GM03348 (cell line): ENCODE measurements around the gene IGFBP4.
A peak's percentile ranks its signal among the peaks of the same experiment; 100 is the strongest.

Experiments
- DNase-seq: peaks from one replicate; pipeline ENCODE4 v3.0.0; 2012; ENCODE audit warnings: low spot score

The IGFBP4 gene

GRCh38 chr17:40456396-40456951 is 13.2 kb downstream of the IGFBP4 start:
- DNase-seq, result no peak

- DNase-seq, result no peak
Measured at GRCh38 chr17:40457369-40457768, 14.1 kb downstream of the IGFBP4 start.

GRCh38 chr17:40457964-40458791 is 14.9 kb downstream of the IGFBP4 start:
- peak; percentile 91 for DNase-seq

GRCh38 chr17:40458851-40459482 is 15.7 kb downstream of the IGFBP4 start:
- no peak for DNase-seq

GRCh38 chr17:40459636-40460603 is 16.7 kb downstream of the IGFBP4 start:
- no peak for DNase-seq

GRCh38 chr17:40460604-40460967 is 17.3 kb downstream of the IGFBP4 start:
- no peak for DNase-seq

GRCh38 chr17:40460968-40461731 is 17.9 kb downstream of the IGFBP4 start:
- DNase-seq, result peak; percentile 60

GRCh38 chr17:40461732-40462342 is 18.6 kb downstream of the IGFBP4 start:
- peak; percentile 64 for DNase-seq

- DNase-seq, result no peak
Measured at GRCh38 chr17:40462343-40463121, 19.3 kb downstream of the IGFBP4 start.

GRCh38 chr17:40463122-40463550 is 19.9 kb downstream of the IGFBP4 start:
- no peak for DNase-seq

GRCh38 chr17:40464392-40464855 is 21.2 kb downstream of the IGFBP4 start:
- DNase-seq, result no peak

- no peak for DNase-seq
Measured at GRCh38 chr17:40466298-40466971, 23.2 kb downstream of the IGFBP4 start.

- no peak for DNase-seq
Measured at GRCh38 chr17:40467281-40467867, 24.1 kb downstream of the IGFBP4 start.

GRCh38 chr17:40468560-40468959 is 25.3 kb downstream of the IGFBP4 start:
- DNase-seq, result no peak

GRCh38 chr17:40469805-40470675 is 26.8 kb downstream of the IGFBP4 start:
- DNase-seq, result no peak

- peak; percentile 47 for DNase-seq
Measured at GRCh38 chr17:40470932-40471828, 27.9 kb downstream of the IGFBP4 start.
